Measurements from ENCODE around the gene OBSCN. TPM values are rescaled to one million over a fixed set of nuclear protein-coding genes. Genes with fewer than 3 reads are reported as not detected.

The OBSCN gene
- total and polyA plus RNA-seq, 10 of the 15 experiments (the other 5 are each of a cell fraction or from before 2014, with no cell fraction given), result 0.01 to 0.36 (median 0.08) TPM; not detected in 2

- ATAC-seq (no peak), DNase-seq (ENCODE audit: low read depth, low spot score) (no peak), FAIRE-seq (no peak)
- RAD21 ChIA-PET (ENCODE audit: unreplicated experiment), result interaction anchor here (0.6 kb wide), 1 partner anchor 276 kb away, joined by 3 read pairs; no protein-coding TSS in a partner anchor
- intact Hi-C loops (cut with micrococcal nuclease; ENCODE audit: unreplicated experiment) (no loop called here), in situ Hi-C loops (cut with MboI) (no loop called here)
- Histone ChIP-seq H3K27me3 (replicated peaks in 1 of 2; ENCODE audit: control insufficient read depth in 2 of 2, insufficient read depth in 2 of 2, low read length in 1 of 2) (no peaks in the 10 kb centered on the region; a peak in 1 of 4 replicates), H2AFZ (ENCODE audit: control insufficient read depth, low read depth, low read length) (no peak overlapping the region), H3K4me2 (ENCODE audit: control insufficient read depth, insufficient read depth) (no peak overlapping the region), H3K79me2 (ENCODE audit: control insufficient read depth, insufficient read depth, low read length) (no peaks in the 10 kb centered on the region), H3K9me3 (replicated peaks; ENCODE audit: control insufficient read depth, insufficient read depth, low read length) (no peaks in the 10 kb centered on the region), H3K36me3 (ENCODE audit: control insufficient read depth in 2 of 2, insufficient read depth in 2 of 2, low read length in 1 of 2) (no peaks in the 10 kb centered on the region), H3K4me1 (ENCODE audit: control insufficient read depth, insufficient read depth, low read length) (no peaks in the 10 kb centered on the region), H3K27ac (ENCODE audit: control insufficient read depth, insufficient read depth) (no peak overlapping the region), H3K4me3 (no peak overlapping the region), H4K20me1 (ENCODE audit: control insufficient read depth, insufficient read depth) (no peaks in the 10 kb centered on the region), H3K9ac (ENCODE audit: control insufficient read depth, insufficient read depth, low read length) (no peak overlapping the region)
- CTCF ChIA-PET, result no interaction called here
- POLR2A ChIA-PET, result no interaction called here
- 8% methylated on average over 10 of the region's 10 CpGs for WGBS (ENCODE audit: insufficient coverage, insufficient replicate concordance, low lambda C conversion rate, missing lambda C conversion rate)
- SMC1A ChIA-PET (ENCODE audit: uncharacterized antibody, unreplicated experiment), result no interaction called here
- TF ChIP-seq NR2C2 (IDR thresholded peaks at IDR 0.05; ENCODE audit: borderline replicate concordance, control insufficient read depth, insufficient read length, low read depth) (no peak), NRF1 (conservative IDR thresholded peaks at IDR 0.05; ENCODE audit: low read depth, low read length) (no peak), STAT3 (IDR thresholded peaks at IDR 0.05; ENCODE audit: low read depth, low read length) (no peak), TBL1XR1 (IDR thresholded peaks at IDR 0.05; ENCODE audit: low read depth, low read length) (no peak), CREB1 (IDR thresholded peaks at IDR 0.05; ENCODE audit: low read depth) (no peak), ZSCAN29 (IDR thresholded peaks at IDR 0.05) (no peak), ATF7 (IDR thresholded peaks at IDR 0.05; ENCODE audit: low read depth) (no peak), SP1 (IDR thresholded peaks at IDR 0.05; ENCODE audit: low read depth, low read length) (no peak), NFXL1 (IDR thresholded peaks at IDR 0.05; ENCODE audit: borderline replicate concordance) (no peak), SREBF1 (IDR thresholded peaks at IDR 0.05; ENCODE audit: low read length) (no peak), ZNF384 (IDR thresholded peaks at IDR 0.05; ENCODE audit: borderline replicate concordance, low read depth, low read length) (no peak), NFYB (IDR thresholded peaks at IDR 0.05; ENCODE audit: insufficient read depth, low read depth, low read length) (no peak), KAT2A (conservative IDR thresholded peaks at IDR 0.05; ENCODE audit: control insufficient read depth, low read depth, low read length) (no peak), SPI1 (IDR thresholded peaks at IDR 0.05; ENCODE audit: borderline replicate concordance, insufficient read depth, low read depth, low read length) (no peak), MTA2 (IDR thresholded peaks at IDR 0.05; ENCODE audit: low read depth) (no peak)
- BruUV-seq (replicated peaks), result no TSS peak
Measured at GRCh38 chr1:228294717-228295116, 86.9 kb downstream of the OBSCN start.
